ENCODE results near the gene IFT122. TPM values are rescaled to one million over a fixed set of nuclear protein-coding genes. Genes with fewer than 3 reads are reported as not detected.
"Not testable (repeated sequence)": the region's sequence is repeated elsewhere in the genome, so short reads cannot be mapped to it uniquely, and the experiment has no call there.

IFT122 gene
- total RNA-seq, 1 experiment from 2014 or later = 30.0 TPM

DNA sequence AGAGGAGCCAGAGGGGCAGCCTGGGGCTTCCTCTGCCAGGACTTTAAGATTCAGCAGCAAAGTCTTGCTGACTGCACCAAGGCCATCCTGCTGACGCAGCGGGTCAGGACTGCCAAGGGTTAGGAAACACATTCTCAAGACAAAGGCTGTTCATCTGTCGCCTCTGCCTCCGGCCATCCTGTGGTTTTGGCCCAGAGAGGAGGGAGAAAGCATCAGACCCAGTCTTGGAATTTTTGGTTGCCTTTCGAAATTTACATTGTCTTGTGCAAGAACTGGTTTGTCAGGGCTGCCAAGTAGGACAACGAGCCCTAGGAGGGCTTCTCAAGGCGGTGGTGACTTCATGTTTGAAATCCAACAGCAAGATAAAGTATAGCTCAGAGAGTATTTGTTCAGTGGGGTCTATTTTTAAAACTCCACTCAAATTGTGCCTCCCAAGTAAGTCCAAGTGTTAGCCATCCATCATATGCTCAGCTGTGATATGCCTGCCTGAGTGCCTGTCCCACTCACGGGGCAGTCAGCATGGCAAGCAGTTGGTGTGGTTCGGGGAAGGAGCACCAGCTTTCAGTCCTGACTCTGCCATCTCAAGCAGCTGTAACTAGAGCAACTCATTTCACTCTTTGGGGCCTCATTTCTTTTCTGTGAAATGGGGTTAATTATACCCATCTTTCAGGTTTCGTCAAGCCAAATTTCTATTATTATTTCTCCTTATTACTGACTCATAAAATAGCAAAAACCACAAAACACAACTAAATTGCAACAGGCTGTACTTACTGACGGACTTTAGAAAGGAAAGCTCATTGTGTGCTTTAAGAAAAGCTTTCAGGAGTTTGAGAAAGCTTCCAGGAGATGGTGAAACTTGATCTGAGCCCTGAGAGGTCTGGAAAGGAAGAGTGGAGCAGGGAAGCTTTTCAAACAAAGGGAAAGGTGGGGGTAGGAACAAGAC is 46.0 kb downstream of the IFT122 start:
- H3K4me3 ChIP-seq (ENCODE audit: low read depth, low read length) = no peak overlapping the region
- H3K27me3 Mint-ChIP-seq (ENCODE audit: insufficient read depth, unreplicated experiment) = no peaks in the 10 kb centered on the region
- H3K27me3 ChIP-seq (replicated peaks; ENCODE audit: control insufficient read depth, insufficient read depth, low read length) = no peaks in the 10 kb centered on the region
- peak; percentile 40 to 49 for DNase-seq
- TF ChIP-seq, protein P1, sequence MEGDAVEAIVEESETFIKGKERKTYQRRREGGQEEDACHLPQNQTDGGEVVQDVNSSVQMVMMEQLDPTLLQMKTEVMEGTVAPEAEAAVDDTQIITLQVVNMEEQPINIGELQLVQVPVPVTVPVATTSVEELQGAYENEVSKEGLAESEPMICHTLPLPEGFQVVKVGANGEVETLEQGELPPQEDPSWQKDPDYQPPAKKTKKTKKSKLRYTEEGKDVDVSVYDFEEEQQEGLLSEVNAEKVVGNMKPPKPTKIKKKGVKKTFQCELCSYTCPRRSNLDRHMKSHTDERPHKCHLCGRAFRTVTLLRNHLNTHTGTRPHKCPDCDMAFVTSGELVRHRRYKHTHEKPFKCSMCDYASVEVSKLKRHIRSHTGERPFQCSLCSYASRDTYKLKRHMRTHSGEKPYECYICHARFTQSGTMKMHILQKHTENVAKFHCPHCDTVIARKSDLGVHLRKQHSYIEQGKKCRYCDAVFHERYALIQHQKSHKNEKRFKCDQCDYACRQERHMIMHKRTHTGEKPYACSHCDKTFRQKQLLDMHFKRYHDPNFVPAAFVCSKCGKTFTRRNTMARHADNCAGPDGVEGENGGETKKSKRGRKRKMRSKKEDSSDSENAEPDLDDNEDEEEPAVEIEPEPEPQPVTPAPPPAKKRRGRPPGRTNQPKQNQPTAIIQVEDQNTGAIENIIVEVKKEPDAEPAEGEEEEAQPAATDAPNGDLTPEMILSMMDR (IDR thresholded peaks at IDR 0.05; ENCODE audit: insufficient read depth in 1 of 2, low read depth in 1 of 2, low read length in 1 of 2, severe bottlenecking in 1 of 2, unreplicated experiment in 1 of 2) = no peak
- H3K4me1 Mint-ChIP-seq (ENCODE audit: low read depth, unreplicated experiment) = peaks cover 11% of the 10 kb centered on the region
- CTCF ChIA-PET = interaction anchor here (0.8 to 1.1 kb wide), 2 partner anchors 102 to 142 kb away, joined by 3 read pairs; no protein-coding TSS in a partner anchor
- no peaks in the 10 kb centered on the region for H3K9me3 ChIP-seq
- H3K27ac Mint-ChIP-seq (ENCODE audit: unreplicated experiment) = peak overlapping the region; percentile 74
- BruUV-seq (replicated peaks) = no TSS peak
- intact Hi-C loops (cut with micrococcal nuclease; ENCODE audit: unreplicated experiment) = no loop called here
- peaks cover 6% of the 10 kb centered on the region for H3K36me3 Mint-ChIP-seq (ENCODE audit: insufficient read depth, unreplicated experiment)
- H3K9me3 Mint-ChIP-seq (ENCODE audit: unreplicated experiment) = no peaks in the 10 kb centered on the region
- POLR2A ChIA-PET = no interaction called here
- H3K4me1 ChIP-seq = no peaks in the 10 kb centered on the region; the same call in 1 of the 2 replicates
- peaks cover 2% of the 10 kb centered on the region; the same call in 1 of the 2 replicates for H3K36me3 ChIP-seq (ENCODE audit: control insufficient read depth, insufficient read depth, low read length)
- no peak overlapping the region for H3K4me3 Mint-ChIP-seq (ENCODE audit: unreplicated experiment)

DNA sequence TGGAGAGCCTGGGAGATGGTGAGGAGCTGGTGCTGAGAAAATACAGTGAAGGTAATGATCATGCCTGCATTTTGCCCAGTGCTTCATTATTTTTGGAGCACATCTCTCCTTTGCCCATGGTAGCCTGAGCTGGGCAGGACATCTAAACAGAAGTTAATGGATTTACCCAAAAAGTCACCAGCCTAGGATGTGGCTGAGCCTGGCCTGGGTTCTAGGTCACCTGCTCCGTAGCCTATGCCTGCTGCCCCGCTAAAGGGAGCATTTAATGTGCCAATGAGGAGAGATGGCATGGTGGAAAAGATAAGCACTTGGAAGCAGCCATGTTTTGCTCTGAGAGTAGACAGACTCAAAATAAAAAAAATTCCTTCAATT is 46.6 kb downstream of the IFT122 start:
- Histone ChIP-seq H3K36me3 (ENCODE audit: control insufficient read depth, insufficient read depth, low read length) (peaks cover 2% of the 10 kb centered on the region; the same call in 1 of the 2 replicates), H3K27me3 (replicated peaks; ENCODE audit: control insufficient read depth, insufficient read depth, low read length) (no peaks in the 10 kb centered on the region), H3K9me3 (no peaks in the 10 kb centered on the region), H3K4me1 (no peaks in the 10 kb centered on the region; the same call in 1 of the 2 replicates), H3K4me3 (ENCODE audit: low read depth, low read length) (no peak overlapping the region)
- Mint-ChIP-seq H3K9me3 (ENCODE audit: unreplicated experiment) (no peaks in the 10 kb centered on the region), H3K4me1 (ENCODE audit: low read depth, unreplicated experiment) (peaks cover 11% of the 10 kb centered on the region), H3K4me3 (ENCODE audit: unreplicated experiment) (no peak overlapping the region), H3K27ac (ENCODE audit: unreplicated experiment) (peak overlapping the region; percentile 74), H3K27me3 (ENCODE audit: insufficient read depth, unreplicated experiment) (no peaks in the 10 kb centered on the region), H3K36me3 (ENCODE audit: insufficient read depth, unreplicated experiment) (peaks cover 6% of the 10 kb centered on the region)
- DNase-seq = no peak
- POLR2A ChIA-PET = no interaction called here
- TF ChIP-seq, protein P1 (IDR thresholded peaks at IDR 0.05; ENCODE audit: insufficient read depth in 1 of 2, low read depth in 1 of 2, low read length in 1 of 2, severe bottlenecking in 1 of 2, unreplicated experiment in 1 of 2) = no peak
- no TSS peak for BruUV-seq (replicated peaks)
- CTCF ChIA-PET = interaction anchor here (1.1 kb wide), 1 partner anchor 103 kb away, joined by 3 read pairs; no protein-coding TSS in a partner anchor
- intact Hi-C loops (cut with micrococcal nuclease; ENCODE audit: unreplicated experiment) = no loop called here

GRCh38 chr3:129487183-129487867 is 47.3 kb downstream of the IFT122 start:
- BruUV-seq (replicated peaks) = no TSS peak

DNA sequence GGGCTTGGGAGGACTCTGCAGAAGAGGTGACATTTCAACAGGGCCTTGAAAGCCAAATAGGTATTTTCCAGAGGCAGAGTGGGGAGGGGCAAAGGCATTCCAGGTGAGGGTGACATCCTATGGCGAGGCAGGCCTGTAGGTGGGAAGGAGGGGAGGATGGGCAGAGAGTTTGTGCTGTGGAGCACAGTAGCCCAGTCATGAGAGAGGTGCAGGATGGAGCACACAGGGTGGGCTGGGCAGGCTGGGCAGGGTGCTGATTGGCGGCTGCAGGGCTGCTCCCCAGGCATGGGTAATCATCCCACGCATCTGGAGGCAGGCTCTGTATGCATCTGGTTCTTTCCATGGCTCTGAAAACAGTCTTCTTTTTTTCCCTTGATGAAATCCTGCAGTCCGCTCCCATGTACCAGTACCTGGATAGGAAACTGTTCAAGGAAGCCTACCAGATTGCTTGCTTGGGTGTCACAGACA is 47.9 kb downstream of the IFT122 start:
- H3K27me3 ChIP-seq (replicated peaks; ENCODE audit: control insufficient read depth, insufficient read depth, low read length); BruUV-seq (replicated peaks); POLR2A ChIA-PET; H3K9me3 Mint-ChIP-seq (ENCODE audit: unreplicated experiment); H3K27ac Mint-ChIP-seq (ENCODE audit: unreplicated experiment); intact Hi-C loops (cut with micrococcal nuclease; ENCODE audit: unreplicated experiment); DNase-seq; H3K4me1 ChIP-seq; H3K4me3 ChIP-seq (ENCODE audit: low read depth, low read length); H3K36me3 ChIP-seq (ENCODE audit: control insufficient read depth, insufficient read depth, low read length); H3K36me3 Mint-ChIP-seq (ENCODE audit: insufficient read depth, unreplicated experiment); H3K4me3 Mint-ChIP-seq (ENCODE audit: unreplicated experiment); CTCF ChIA-PET; H3K9me3 ChIP-seq; H3K27me3 Mint-ChIP-seq (ENCODE audit: insufficient read depth, unreplicated experiment): not testable (repeated sequence)
- peaks cover 11% of the 10 kb centered on the region for H3K4me1 Mint-ChIP-seq (ENCODE audit: low read depth, unreplicated experiment)

More at GRCh38 chr3:129487183-129487867, 47.3 kb downstream of the IFT122 start:
- H3K4me3 ChIP-seq (ENCODE audit: low read depth, low read length) = no peak overlapping the region
- no peaks in the 10 kb centered on the region for H3K27me3 ChIP-seq (replicated peaks; ENCODE audit: control insufficient read depth, insufficient read depth, low read length)
- no peaks in the 10 kb centered on the region for H3K27me3 Mint-ChIP-seq (ENCODE audit: insufficient read depth, unreplicated experiment)
- H3K36me3 Mint-ChIP-seq (ENCODE audit: insufficient read depth, unreplicated experiment) = peaks cover 6% of the 10 kb centered on the region
- ChIA-PET CTCF (interaction anchor here (1.1 kb wide), 1 partner anchor 104 kb away, joined by 3 read pairs; no protein-coding TSS in a partner anchor), POLR2A (no interaction called here)
- H3K4me1 Mint-ChIP-seq (ENCODE audit: low read depth, unreplicated experiment) = peaks cover 11% of the 10 kb centered on the region
- no peak overlapping the region for H3K4me3 Mint-ChIP-seq (ENCODE audit: unreplicated experiment)
- peaks cover 2% of the 10 kb centered on the region; the same call in 1 of the 2 replicates for H3K36me3 ChIP-seq (ENCODE audit: control insufficient read depth, insufficient read depth, low read length)
- TF ChIP-seq, protein P1 (IDR thresholded peaks at IDR 0.05; ENCODE audit: insufficient read depth in 1 of 2, low read depth in 1 of 2, low read length in 1 of 2, severe bottlenecking in 1 of 2, unreplicated experiment in 1 of 2) = no peak
- H3K9me3 ChIP-seq = no peaks in the 10 kb centered on the region
- H3K4me1 ChIP-seq = no peaks in the 10 kb centered on the region; the same call in 1 of the 2 replicates
- DNase-seq = no peak
- no peaks in the 10 kb centered on the region for H3K9me3 Mint-ChIP-seq (ENCODE audit: unreplicated experiment)
- H3K27ac Mint-ChIP-seq (ENCODE audit: unreplicated experiment) = no peak overlapping the region
- intact Hi-C loops (cut with micrococcal nuclease; ENCODE audit: unreplicated experiment) = no loop called here
